K562 (cell line): Measurements from ENCODE around the gene BEST1. TPM values are rescaled to one million over a fixed set of nuclear protein-coding genes. Genes with fewer than 3 reads are reported as not detected.

Experiments
- CREM ChIP-seq: IDR thresholded peaks from 2 replicates; pipeline ENCODE4 v1.6.1; 2014; ENCODE audit warnings: antibody characterized with exemption, low read depth
- DIDO1 ChIP-seq: fragments of 450-650 bp; IDR thresholded peaks from 2 replicates; pipeline ENCODE4 v1.6.1; 2016; ENCODE audit warnings: low read depth, missing biosample characterization, missing genetic modification characterization
- ELF1 ChIP-seq: fragments of 200-800 bp; sonication (Bioruptor generic); IDR thresholded peaks from 2 replicates; pipeline ENCODE4 v1.6.1; 2016; ENCODE audit warnings: missing genetic modification characterization, missing compliant biosample characterization
- FOXA3 ChIP-seq, 2 experiments: fragments of 450-650 bp in 1 of 2; sonication (generic) in 1 of 2; formaldehyde crosslinking; IDR thresholded peaks in 1 of 2; conservative IDR thresholded peaks in 1 of 2; 2 replicates each; pipeline versions ENCODE4 v1.4.0 to v1.8.0; 2020 to 2022; ENCODE audit warnings: mild to moderate bottlenecking in 2 of 2, missing genetic modification reagents in 1 of 2
- KLF6 ChIP-seq: fragments of 250-450 bp; sonication (Bioruptor Pico); IDR thresholded peaks from 2 replicates; pipeline ENCODE4 v1.4.0; 2020; ENCODE audit warnings: mild to moderate bottlenecking, moderate library complexity, borderline replicate concordance
- MAZ ChIP-seq, 2 experiments: fragments of 450-650 bp in 1 of 2; sonication (generic) in 1 of 2; formaldehyde crosslinking; IDR thresholded peaks in 1 of 2; conservative IDR thresholded peaks in 1 of 2; 2 replicates each; pipeline versions ENCODE4 v1.4.0 to v1.5.0; 2020; ENCODE audit warnings: mild to moderate bottlenecking in 1 of 2, missing genetic modification reagents in 1 of 2
- MBD1 ChIP-seq: fragments of 250-450 bp; sonication (Bioruptor Pico); IDR thresholded peaks from 2 replicates; pipeline ENCODE4 v1.8.0; 2022; ENCODE audit warnings: inconsistent platforms
- MXD1 ChIP-seq: fragments of 250-450 bp; sonication (Bioruptor Pico); IDR thresholded peaks from 2 replicates; pipeline ENCODE4 v1.8.0; 2021; ENCODE audit warnings: borderline replicate concordance, mild to moderate bottlenecking, moderate library complexity; ENCODE audit not compliant: poor library complexity, severe bottlenecking
- NCOA2 ChIP-seq, 2 experiments: fragments of 450-650 bp; IDR thresholded peaks; 2 replicates each; pipeline ENCODE4 v1.6.1; 2018; ENCODE audit warnings: mild to moderate bottlenecking in 2 of 2, moderate library complexity in 1 of 2; ENCODE audit not compliant: partially characterized antibody in 2 of 2
- NCOA4 ChIP-seq: fragments of 450-650 bp; IDR thresholded peaks from 2 replicates; pipeline ENCODE4 v1.6.1; 2018; ENCODE audit warnings: mild to moderate bottlenecking; ENCODE audit not compliant: partially characterized antibody
- NFRKB ChIP-seq: fragments of 450-650 bp; IDR thresholded peaks from 2 replicates; pipeline ENCODE4 v1.6.1; 2016; ENCODE audit warnings: low read depth
- NR3C1 ChIP-seq: sonication (generic); formaldehyde crosslinking; IDR thresholded peaks from 2 replicates; pipeline ENCODE4 v1.8.1; 2022; ENCODE audit warnings: missing genetic modification reagents
- PKNOX1 ChIP-seq: fragments of 450-650 bp; IDR thresholded peaks from 2 replicates; pipeline ENCODE4 v1.6.1; 2016
- TFAP4 ChIP-seq: sonication (generic); formaldehyde crosslinking; IDR thresholded peaks from 2 replicates; pipeline ENCODE4 v1.8.0; 2022; ENCODE audit warnings: missing genetic modification reagents, mild to moderate bottlenecking, moderate library complexity, borderline replicate concordance
- ZNF143 ChIP-seq: sonication (generic); formaldehyde crosslinking; IDR thresholded peaks from 2 replicates; pipeline ENCODE4 v1.9.0; 2022; ENCODE audit warnings: mild to moderate bottlenecking, missing genetic modification reagents
- ZNF175 ChIP-seq: fragments of 200-800 bp; sonication (Bioruptor generic); IDR thresholded peaks from 2 replicates; pipeline ENCODE4 v1.6.1; 2016; ENCODE audit warnings: low read depth, mild to moderate bottlenecking, missing genetic modification characterization, missing compliant biosample characterization
- ZNF398 ChIP-seq: fragments of 250-450 bp; sonication (Bioruptor Pico); IDR thresholded peaks from 2 replicates; pipeline ENCODE4 v1.8.0; 2021; ENCODE audit warnings: moderate library complexity, mild to moderate bottlenecking, inconsistent platforms
- ZNF436 ChIP-seq: fragments of 250-450, 450-650 bp; sonication (Bioruptor Pico); formaldehyde crosslinking; IDR thresholded peaks from 2 replicates; pipeline ENCODE4 v1.7.0; 2020; ENCODE audit warnings: mild to moderate bottlenecking
- ZNF584 ChIP-seq: fragments of 200-800 bp; sonication (Bioruptor generic); IDR thresholded peaks from 2 replicates; pipeline ENCODE4 v1.6.1; 2016; ENCODE audit warnings: low read depth, mild to moderate bottlenecking, missing genetic modification characterization, missing compliant biosample characterization
- ZNF766 ChIP-seq: fragments of 200-800 bp; sonication (Bioruptor generic); conservative IDR thresholded peaks from 2 replicates; pipeline ENCODE4 v1.6.1; 2016; ENCODE audit warnings: missing genetic modification characterization, missing compliant biosample characterization
- polyA plus RNA-seq, 8 experiments: library from polyadenylated mRNA; depleted of rRNA in 4 of 8; stranded (reverse) in 5 of 8; unstranded in 3 of 8; fragments of >200 nt; fragmentation: Nextera tagmentation in 2 of 8; fragmentation: Illumina TruSeq in 1 of 8; extraction: Ambion mirVana in 2 of 8; extraction: Trizol in 1 of 8; gene quantifications; 2 replicates each; pipeline versions ENCODE4 v1.2.1 to v1.2.3, GENCODE V29; 2011 to 2014; ENCODE audit warnings: inconsistent platforms in 1 of 8, missing spikeins in 1 of 8
- total RNA-seq, 7 experiments: library from RNA; depleted of rRNA in 6 of 7; stranded (reverse); fragments of >200 nt in 6 of 7; fragmentation: Illumina TruSeq in 2 of 7; extraction: Trizol in 2 of 7; gene quantifications; 2 replicates each; pipeline versions ENCODE4 v1.2.1 to v1.2.3, GENCODE V29; 2011 to 2021; ENCODE audit warnings: low replicate concordance in 1 of 7

The BEST1 gene
- total and polyA plus RNA-seq, 9 of the 15 experiments (the other 6 are each of a cell fraction or from before 2014, with no cell fraction given) = 0.07 to 1.3 (median 0.40) TPM

GRCh38 chr11:61967924-61968757 lies 18.0 kb downstream of the BEST1 start (continued):
- TF ChIP-seq ELF1 (tag) (peak; percentile 6; the same call in 1 of the 2 replicates), MAZ (CRISPR knock-in tag; conservative IDR thresholded peaks at IDR 0.05 in 1 of 2, IDR thresholded peaks at IDR 0.05 in 1 of 2) (peak in 1 of 2 experiments; percentile 15; a peak in 2 of 4 replicates), ZNF766 (CRISPR knock-in tag) (peak; percentile 66), NCOA4 (no peak), NCOA2 (IDR thresholded peaks at IDR 0.05; ENCODE audit: partially characterized antibody in 2 of 2) (no peak), KLF6 (peak; percentile 73; the same call in 1 of the 2 replicates), ZNF584 (CRISPR knock-in tag) (0 out of 2 replicates have a peak, but pooled peaks have one; percentile 36), MXD1 (CRISPR knock-in tag) (no peak), ZNF143 (CRISPR knock-in tag) (no peak), DIDO1 (tag) (no peak), CREM (peak; percentile 66; the same call in 1 of the 2 replicates), NR3C1 (CRISPR knock-in tag) (peak; percentile 32; the same call in 1 of the 2 replicates), MBD1 (no peak), NFRKB (peak; percentile 86), TFAP4 (peak; percentile 22; the same call in 1 of the 2 replicates), ZNF436 (CRISPR knock-in tag) (peak; percentile 20; the same call in 1 of the 2 replicates), PKNOX1 (peak; percentile 35; the same call in 1 of the 2 replicates), FOXA3 (CRISPR knock-in tag; conservative IDR thresholded peaks at IDR 0.05 in 1 of 2, IDR thresholded peaks at IDR 0.05 in 1 of 2) (no peak), ZNF175 (CRISPR knock-in tag) (peak; percentile 37; the same call in 1 of the 2 replicates), ZNF398 (CRISPR knock-in tag) (no peak)
